Measurements from ENCODE around the gene BTBD1. TPM values are rescaled to one million over a fixed set of nuclear protein-coding genes. Genes with fewer than 3 reads are reported as not detected.

BTBD1 gene
- total RNA-seq, 1 donor from 2014 or later, result 85.4 TPM

DNA sequence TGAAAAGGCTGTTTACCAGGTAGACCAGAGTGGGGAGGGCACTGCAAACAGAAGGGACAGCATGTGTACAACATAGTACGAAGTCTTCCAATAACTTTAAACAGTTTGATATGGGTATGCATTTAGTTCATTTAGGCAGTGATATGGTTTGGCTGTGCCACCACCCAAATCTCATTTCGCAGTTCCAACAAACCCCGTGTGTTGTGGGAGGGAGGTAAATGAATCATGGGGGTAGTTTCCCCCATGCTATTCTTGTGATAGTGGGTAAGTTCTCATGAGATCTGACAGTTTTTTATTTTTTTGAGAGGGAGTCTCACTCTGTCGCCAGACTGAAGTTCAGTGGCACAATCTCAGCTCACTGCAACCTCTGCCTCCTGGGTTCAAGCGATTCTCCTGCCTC lies 88.6 kb downstream of the BTBD1 start:
- Histone ChIP-seq H3K36me3 (ENCODE audit: control insufficient read depth, insufficient read depth, low read length) (no peaks in the 10 kb centered on the region), H3K4me3 (ENCODE audit: low read depth, low read length) (no peak overlapping the region), H3K27me3 (ENCODE audit: control insufficient read depth, insufficient read depth, low read length) (no peaks in the 10 kb centered on the region)
- no peak for DNase-seq (ENCODE audit: low read depth)
- TF ChIP-seq CTCF (IDR thresholded peaks at IDR 0.05; ENCODE audit: insufficient read depth, low read length, poor library complexity, severe bottlenecking), result no peak

GRCh38 chr15:82977076-82977475 lies 90.0 kb downstream of the BTBD1 start:
- Histone ChIP-seq H3K4me3 (ENCODE audit: low read depth, low read length) (no peak overlapping the region), H3K36me3 (ENCODE audit: control insufficient read depth, insufficient read depth, low read length) (no peaks in the 10 kb centered on the region), H3K27me3 (ENCODE audit: control insufficient read depth, insufficient read depth, low read length) (no peaks in the 10 kb centered on the region)
- no peak for DNase-seq (ENCODE audit: low read depth)
- no peak for TF ChIP-seq CTCF (IDR thresholded peaks at IDR 0.05; ENCODE audit: insufficient read depth, low read length, poor library complexity, severe bottlenecking)

- TF ChIP-seq CTCF (IDR thresholded peaks at IDR 0.05; ENCODE audit: insufficient read depth, low read length, poor library complexity, severe bottlenecking), result no peak
- no peaks in the 10 kb centered on the region for H3K36me3 ChIP-seq (ENCODE audit: control insufficient read depth, insufficient read depth, low read length)
- no peaks in the 10 kb centered on the region for H3K27me3 ChIP-seq (ENCODE audit: control insufficient read depth, insufficient read depth, low read length)
- no peak for DNase-seq (ENCODE audit: low read depth)
- no peak overlapping the region for H3K4me3 ChIP-seq (ENCODE audit: low read depth, low read length)
These were observed 94.1 kb downstream of the BTBD1 start for GRCh38 chr15:82972990-82973389.

GRCh38 chr15:82971218-82971984 lies 95.7 kb downstream of the BTBD1 start:
- no peak for DNase-seq (ENCODE audit: low read depth)
- TF ChIP-seq CTCF (IDR thresholded peaks at IDR 0.05; ENCODE audit: insufficient read depth, low read length, poor library complexity, severe bottlenecking), result no peak
- H3K27me3 ChIP-seq (ENCODE audit: control insufficient read depth, insufficient read depth, low read length), result no peaks in the 10 kb centered on the region
- H3K4me3 ChIP-seq (ENCODE audit: low read depth, low read length), result no peak overlapping the region
- H3K36me3 ChIP-seq (ENCODE audit: control insufficient read depth, insufficient read depth, low read length), result no peaks in the 10 kb centered on the region

- TF ChIP-seq CTCF (IDR thresholded peaks at IDR 0.05; ENCODE audit: insufficient read depth, low read length, poor library complexity, severe bottlenecking), result no peak
- no peak for DNase-seq (ENCODE audit: low read depth)
- no peaks in the 10 kb centered on the region for H3K27me3 ChIP-seq (ENCODE audit: control insufficient read depth, insufficient read depth, low read length)
- no peaks in the 10 kb centered on the region for H3K36me3 ChIP-seq (ENCODE audit: control insufficient read depth, insufficient read depth, low read length)
- no peak overlapping the region for H3K4me3 ChIP-seq (ENCODE audit: low read depth, low read length)
These were observed 96.4 kb downstream of the BTBD1 start for GRCh38 chr15:82970696-82971095.

Data from kidney epithelial cell (primary cell).